Ramos (cell line): Measurements from ENCODE around the gene CHN1.

Source experiments
- in situ Hi-C: fragments of 300-500 bp; cut with MboI; formaldehyde crosslinking; loops from one replicate; pipeline ENCODE4 v1.14.3; 2022; ENCODE audit warnings: low sequenced_read_pairs; ENCODE audit not compliant: unreplicated experiment

Gene CHN1

GRCh38 chr2:174836377-174836994, 168.7 kb downstream of the CHN1 start:
- in situ Hi-C loops = no loop called here

- in situ Hi-C loops = no loop called here
Observed at GRCh38 chr2:174835797-174836255, 169.4 kb downstream of the CHN1 start.

GRCh38 chr2:174833737-174834136, 171.4 kb downstream of the CHN1 start:
- in situ Hi-C loops = no loop called here

- in situ Hi-C loops = no loop called here
Observed at GRCh38 chr2:174830561-174830960, 174.6 kb downstream of the CHN1 start.

GRCh38 chr2:174829550-174829949, 175.6 kb downstream of the CHN1 start:
- in situ Hi-C loops = no loop called here

- in situ Hi-C loops = no loop called here
Observed at GRCh38 chr2:174827371-174828369, 177.5 kb downstream of the CHN1 start.

- in situ Hi-C loops = no loop called here
Observed at GRCh38 chr2:174826051-174826450, 179.1 kb downstream of the CHN1 start.

GRCh38 chr2:174824068-174824467, 181.1 kb downstream of the CHN1 start:
- in situ Hi-C loops = no loop called here

GRCh38 chr2:174821628-174822027, 183.6 kb downstream of the CHN1 start:
- in situ Hi-C loops = no loop called here

- in situ Hi-C loops = no loop called here
Observed at GRCh38 chr2:174820361-174820760, 184.8 kb downstream of the CHN1 start.

GRCh38 chr2:174815526-174815925, 189.7 kb downstream of the CHN1 start:
- in situ Hi-C loops = no loop called here

- in situ Hi-C loops = no loop called here
Observed at GRCh38 chr2:174812037-174812436, 193.1 kb downstream of the CHN1 start.

- in situ Hi-C loops = no loop called here
Observed at GRCh38 chr2:174807931-174808330, 197.2 kb downstream of the CHN1 start.

GRCh38 chr2:174805803-174806202, 199.4 kb downstream of the CHN1 start:
- in situ Hi-C loops = no loop called here

- in situ Hi-C loops = no loop called here
Observed at GRCh38 chr2:174802459-174802858, 202.7 kb downstream of the CHN1 start.

GRCh38 chr2:174800436-174801205, 204.6 kb downstream of the CHN1 start:
- in situ Hi-C loops = no loop called here

GRCh38 chr2:174798801-174799200, 206.4 kb downstream of the CHN1 start:
- in situ Hi-C loops = no loop called here

- in situ Hi-C loops = no loop called here
Observed at GRCh38 chr2:174797781-174798276, 207.4 kb downstream of the CHN1 start.

- in situ Hi-C loops = no loop called here
Observed at GRCh38 chr2:174796319-174796771, 208.8 kb downstream of the CHN1 start.

- in situ Hi-C loops = no loop called here
Observed at GRCh38 chr2:174794851-174795374, 210.3 kb downstream of the CHN1 start.
